Heart left ventricle (tissue), 16 donors: Measurements from ENCODE around the gene CTPS1. TPM values are rescaled to one million over a fixed set of nuclear protein-coding genes. Genes with fewer than 3 reads are reported as not detected.
A peak's percentile ranks its signal among the peaks of the same experiment; 100 is the strongest.

ENCODE experiments used
- ATAC-seq, 4 donors: fragments of 200-7000 bp; cut with Tn5 transposase; one replicate each; pipeline ENCODE4 v1.9.1; 2020 to 2022; ENCODE audit warnings: moderate library complexity in 4 of 4, mild to moderate bottlenecking in 3 of 4, moderate number of reproducible peaks in 1 of 4
- DNase-seq, 5 donors: peaks; one replicate each; pipeline ENCODE4 v3.0.0-alpha.2; 2020
- H3K27ac ChIP-seq, 12 donors: fragments of 200-600 bp; sonication (generic) in 4 of 12; one replicate each; pipeline versions ENCODE4 v1.5.0 to v1.8.0; 2016 to 2022; ENCODE audit warnings: mild to moderate bottlenecking in 2 of 12
- H3K27me3 ChIP-seq, 9 donors: fragments of 200-600 bp; sonication (generic) in 2 of 9; one replicate each; pipeline versions ENCODE4 v1.5.1 to v1.8.0; 2016 to 2022; ENCODE audit warnings: mild to moderate bottlenecking in 3 of 9
- H3K36me3 ChIP-seq, 9 donors: fragments of 200-600 bp; sonication (generic) in 2 of 9; one replicate each; pipeline versions ENCODE4 v1.5.0 to v1.8.0; 2018 to 2022; ENCODE audit warnings: mild to moderate bottlenecking in 2 of 9
- H3K4me1 ChIP-seq, 12 donors: fragments of 200-600 bp; sonication (generic) in 4 of 12; one replicate each; pipeline versions ENCODE4 v1.5.0 to v1.8.0; 2016 to 2022; ENCODE audit warnings: mild to moderate bottlenecking in 3 of 12
- H3K4me3 ChIP-seq, 12 donors: fragments of 200-600 bp; sonication (generic) in 4 of 12; one replicate each; pipeline versions ENCODE4 v1.5.0 to v1.8.0; 2017 to 2022; ENCODE audit warnings: mild to moderate bottlenecking in 9 of 12, moderate library complexity in 4 of 12
- H3K9me3 ChIP-seq, 12 donors: fragments of 200-600 bp; sonication (generic) in 4 of 12; one replicate each; pipeline versions ENCODE4 v1.5.0 to v1.8.0; 2016 to 2022; ENCODE audit warnings: mild to moderate bottlenecking in 1 of 12
- CTCF ChIP-seq, 12 donors: fragments of 200-600 bp; sonication (generic) in 4 of 12; IDR thresholded peaks; one replicate each; pipeline versions ENCODE4 v1.5.0 to v1.8.0; 2018 to 2022; ENCODE audit warnings: antibody characterized with exemption in 12 of 12, mild to moderate bottlenecking in 5 of 12
- POLR2A ChIP-seq, 2 donors: fragments of 450-650 bp; IDR thresholded peaks; one replicate each; pipeline ENCODE4 v1.6.1; 2017; ENCODE audit warnings: antibody characterized with exemption in 2 of 2, mild to moderate bottlenecking in 2 of 2, moderate library complexity in 2 of 2
- WGBS, 4 donors: extraction: QIAGEN DNeasy Blood & Tissue Kit in 2 of 4; methylation state at CpG; one replicate each; pipeline versions ENCODE4 v1.1.5 to v1.1.7; 2013 to 2018; 5-methylcytosine and 5-hydroxymethylcytosine counted together
- intact Hi-C, 10 donors: fragments of 100-400 bp; cut with DNase I; formaldehyde crosslinking; loops; one replicate each; pipeline versions ENCODE4 v1.11.1 to v1.14.2; 2022
- polyA plus RNA-seq, 2 donors: library from polyadenylated mRNA; stranded (reverse); fragments of 200-250 nt; gene quantifications; one replicate each; pipeline ENCODE4 v1.2.3, GENCODE V29; 2013
- total RNA-seq, 9 donors: library from RNA; depleted of rRNA in 2 of 9; stranded (reverse); fragments of >200 nt in 2 of 9; fragmentation: NEBNext Ultra II Directional in 3 of 9; extraction: Animal tissue kit (Norgen Biotek cat#: 25700) in 3 of 9; gene quantifications; one replicate each; pipeline versions ENCODE4 v1.1.0 to v1.2.4, GENCODE V29; 2016 to 2023
- donor health status: ischemic (EF 13 %, LVEDD 7.1; RV severe dilation, severe dysfunction).
- donor health status: healthy with polysubstance abuse.
- donor health status: DM: no; HTN: yes; CAD: no.
- donor health status: DM: no; HTN: no; CAD: no.
- donor health status: ischemic (EF 25% LVEDD 6.9; RV normal size, moderate dysfunction).
- donor health status: ischemic (EF 25% LVEDD 5.7; RV mildly dilated, moderate dysfunction).
- donor health status: healthy.
- donor health status: DM: yes; HTN: yes; CAD: no.
- donor health status: ischemic (EF 35%, LVEDD 5.7; RV mildly dilated, moderate dysfunction).
- donor health status: nonischemic (EF 11% LVEDD 7.7; RV severe dilation, severe dysfunction).
- donor health status: DM: yes; HTN: yes; CAD: no.
- donor health status: PGD.
- donor health status: ischemic (EF 29% LVEDD 5.4; RV normal size, mild dysfunction).
- donor health status: nonischemic (EF 23%, LVEDD 6.1; RV moderate dilation, normal function).

CTPS1 gene
- total and polyA plus RNA-seq, 11 donors: 3.7 to 22.5 (median 7.4) TPM

DNA sequence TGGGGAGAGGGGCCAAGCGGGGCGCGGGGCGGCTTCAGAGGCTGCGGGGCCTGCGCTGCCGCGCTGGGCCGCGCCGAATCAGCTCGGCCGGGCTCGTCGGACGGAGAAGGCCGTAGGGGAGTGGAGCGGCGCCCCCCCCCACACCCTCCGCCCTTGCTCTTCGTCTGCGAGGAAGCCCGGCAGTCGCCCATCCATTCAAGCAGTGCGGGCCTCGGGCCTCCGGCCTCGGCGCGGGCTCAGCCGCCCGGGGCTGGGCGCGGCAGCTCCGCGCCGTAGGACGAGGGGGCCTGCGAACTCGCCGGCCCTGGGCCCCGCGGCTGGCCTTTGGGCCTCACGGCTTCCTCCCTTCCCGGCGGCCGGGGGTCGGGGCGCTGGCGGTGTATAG, 564 bp downstream of the CTPS1 start:
- 0 to 1% (median 1%) methylated on average over 3 to 50 of the region's 50 CpGs for WGBS, 4 donors

DNA sequence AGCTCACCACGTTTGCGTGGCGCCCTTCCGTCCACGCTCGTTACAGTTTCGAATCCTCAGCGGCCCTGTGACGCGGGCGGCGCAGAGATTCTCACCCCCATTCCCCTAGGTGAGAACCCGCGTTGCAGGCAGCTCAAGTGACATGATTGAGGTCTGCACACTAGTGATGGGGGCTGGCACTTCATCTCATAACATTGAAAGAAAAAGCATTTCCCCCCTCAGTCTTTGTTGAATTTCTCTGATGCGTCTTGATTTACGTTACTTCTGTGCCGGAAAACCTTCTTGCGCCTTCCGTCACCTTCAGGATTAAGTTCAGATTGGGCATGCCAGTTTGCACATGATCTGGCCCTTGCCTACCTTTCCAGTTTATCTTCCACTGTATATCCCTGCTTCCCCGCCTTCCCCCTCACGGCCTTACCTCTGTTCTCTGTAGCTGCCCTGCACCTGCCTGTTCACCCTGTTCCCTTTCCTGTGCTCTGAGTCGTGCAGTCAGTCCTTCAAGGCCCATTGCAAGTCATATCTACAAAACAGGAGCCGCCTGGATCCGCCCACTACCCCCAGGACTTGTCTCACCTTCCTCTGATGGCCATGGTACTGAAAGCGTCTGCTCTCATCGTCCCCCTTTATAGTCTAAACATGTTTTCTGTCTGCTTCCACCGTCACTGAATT, 1.1 kb downstream of the CTPS1 start:
- ATAC-seq: no peak
- DNase-seq: peak in 3 of 5 donors; percentile 15 to 45 (median 32)
- Histone ChIP-seq H3K36me3 (peaks cover 0 to 24% (median 17%) of the 10 kb centered on the region in 9 donors), H3K9me3 (no peaks in the 10 kb centered on the region), H3K4me1 (peaks cover 0 to 31% (median 19%) of the 10 kb centered on the region in 12 donors), H3K27me3 (no peaks in the 10 kb centered on the region), H3K4me3 (peak overlapping the region; percentile 49 to 91 (median 70)), H3K27ac (peak overlapping the region in 11 of 12 donors; percentile 83 to 98 (median 91))
- no peak for TF ChIP-seq CTCF (IDR thresholded peaks at IDR 0.05)
- no peak for TF ChIP-seq POLR2A (IDR thresholded peaks at IDR 0.05)
- intact Hi-C loops: no loop called here
- WGBS, 4 donors: 38 to 58% (median 46%) methylated on average over 20 to 27 of the region's 27 CpGs

More for the DNA sequence above, 564 bp downstream of the CTPS1 start:
- H3K9me3 ChIP-seq: no peaks in the 10 kb centered on the region
- ATAC-seq (peak in 2 of 4 donors; percentile 16 to 19), DNase-seq (peak in 1 of 5 donors; percentile 73)
- no peaks in the 10 kb centered on the region for H3K27me3 ChIP-seq
- H3K27ac ChIP-seq: peak overlapping the region in 11 of 12 donors; percentile 83 to 98 (median 91)
- peak overlapping the region; percentile 49 to 91 (median 70) for H3K4me3 ChIP-seq
- TF ChIP-seq POLR2A (IDR thresholded peaks at IDR 0.05) (no peak), CTCF (IDR thresholded peaks at IDR 0.05) (no peak)
- H3K4me1 ChIP-seq: peaks cover 0 to 31% (median 18%) of the 10 kb centered on the region in 12 donors
- intact Hi-C loops: no loop called here
- H3K36me3 ChIP-seq: peaks cover 0 to 19% (median 12%) of the 10 kb centered on the region in 9 donors

GRCh38 chr1:40981691-40982448, 2.4 kb downstream of the CTPS1 start:
- TF ChIP-seq CTCF (IDR thresholded peaks at IDR 0.05): no peak
- TF ChIP-seq POLR2A (IDR thresholded peaks at IDR 0.05): no peak
- Histone ChIP-seq H3K27ac (peak overlapping the region in 4 of 12 donors; percentile 10 to 96 (median 42)), H3K36me3 (peaks cover 0 to 37% (median 22%) of the 10 kb centered on the region in 9 donors), H3K9me3 (no peaks in the 10 kb centered on the region), H3K27me3 (no peaks in the 10 kb centered on the region), H3K4me3 (peak overlapping the region in 4 of 12 donors; percentile 22 to 91 (median 54)), H3K4me1 (peaks cover 0 to 31% (median 19%) of the 10 kb centered on the region in 12 donors)
- 62 to 70% (median 66%) methylated on average over 14 of the region's 14 CpGs for WGBS, 4 donors
- DNase-seq (no peak), ATAC-seq (no peak)
- intact Hi-C loops: no loop called here

DNA sequence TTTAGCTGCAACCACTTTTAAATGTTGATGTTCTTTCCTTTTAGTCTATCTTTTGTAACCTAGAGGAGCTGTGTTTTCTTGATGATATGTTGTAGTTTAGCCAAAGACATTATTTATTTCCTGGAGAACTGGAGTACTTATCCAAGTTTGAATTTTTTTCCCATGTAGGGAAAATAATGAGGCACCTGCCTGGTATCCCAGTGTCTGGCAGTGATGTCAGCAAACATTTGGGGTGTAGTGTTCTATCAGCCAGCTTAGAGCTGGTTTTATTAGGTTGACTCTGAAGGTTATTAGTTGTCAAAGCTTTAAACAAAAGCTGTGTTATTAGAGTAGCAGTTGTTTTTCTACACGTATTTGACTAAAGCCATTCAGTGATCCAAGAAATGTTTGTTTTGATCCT, 3.2 kb downstream of the CTPS1 start:
- H3K36me3 ChIP-seq: peaks cover 0 to 45% (median 29%) of the 10 kb centered on the region in 9 donors
- H3K9me3 ChIP-seq: no peaks in the 10 kb centered on the region
- no peak for DNase-seq
- TF ChIP-seq POLR2A (IDR thresholded peaks at IDR 0.05) (no peak), CTCF (IDR thresholded peaks at IDR 0.05) (no peak)
- peaks cover 0 to 37% (median 21%) of the 10 kb centered on the region in 12 donors for H3K4me1 ChIP-seq
- no peaks in the 10 kb centered on the region for H3K27me3 ChIP-seq
- peak overlapping the region in 1 of 12 donors; percentile 96 for H3K27ac ChIP-seq
- ATAC-seq: no peak
- 74 to 96% (median 83%) methylated on average over 1 of the region's 1 CpG for whole genome bisulfite sequencing, 4 donors
- no peak overlapping the region for H3K4me3 ChIP-seq
- intact Hi-C loops: no loop called here
